ENCODE data around the gene ARHGAP44. TPM values are rescaled to one million over a fixed set of nuclear protein-coding genes. Genes with fewer than 3 reads are reported as not detected.

The ARHGAP44 gene
- total RNA-seq, 2 experiments from 2014 or later = not detected

DNA sequence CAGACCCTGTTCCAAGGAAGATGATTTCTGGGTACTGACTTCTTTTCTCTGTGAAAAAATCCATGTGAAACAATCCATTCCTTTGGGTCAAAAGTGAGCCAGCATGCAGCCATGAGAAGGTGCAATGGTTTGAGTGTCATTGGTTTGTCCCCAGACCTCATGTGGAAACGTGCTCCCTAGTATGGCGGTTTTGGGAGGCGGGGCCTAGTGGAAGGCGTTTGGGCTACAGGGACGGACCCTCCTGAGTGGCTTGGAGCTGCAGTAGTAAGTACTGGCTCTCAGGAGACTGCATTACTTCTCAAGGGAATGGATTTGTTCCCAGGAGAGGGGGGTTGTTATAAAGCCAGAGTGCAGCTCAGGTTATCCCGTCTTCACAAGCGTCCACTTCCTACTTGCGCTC is 209.2 kb downstream of the ARHGAP44 start:
- ATAC-seq (ENCODE audit: poor library complexity) (no peak), DNase-seq (no peak)
- CTCF ChIA-PET = no interaction called here
- H3K27me3 Mint-ChIP-seq = no peaks in the 10 kb centered on the region
- Histone ChIP-seq H3K4me3 (ENCODE audit: low read length) (no peak overlapping the region), H3K36me3 (ENCODE audit: insufficient read depth, low read length) (peaks cover 97% of the 10 kb centered on the region), H3K4me1 (ENCODE audit: insufficient read depth, low read length) (no peaks in the 10 kb centered on the region), H3K27ac (ENCODE audit: low read depth in 1 of 2, low read length in 2 of 2) (no peak overlapping the region), H3K9me3 (ENCODE audit: control insufficient read depth in 1 of 2, insufficient read depth in 1 of 2, low read length in 2 of 2) (no peaks in the 10 kb centered on the region), H3K27me3 (ENCODE audit: control insufficient read depth in 1 of 2, insufficient read depth in 2 of 2, low read length in 2 of 2) (no peaks in the 10 kb centered on the region)
- H3K9me3 Mint-ChIP-seq = no peaks in the 10 kb centered on the region
- H3K36me3 Mint-ChIP-seq (ENCODE audit: low read depth) = peaks cover 74% of the 10 kb centered on the region
- H3K4me1 Mint-ChIP-seq (ENCODE audit: low read depth) = no peaks in the 10 kb centered on the region
- H3K4me3 Mint-ChIP-seq = no peak overlapping the region
- intact Hi-C loops (cut with DNase I, micrococcal nuclease) = no loop called here
- no peak overlapping the region for H3K27ac Mint-ChIP-seq
- TF ChIP-seq, protein P1, sequence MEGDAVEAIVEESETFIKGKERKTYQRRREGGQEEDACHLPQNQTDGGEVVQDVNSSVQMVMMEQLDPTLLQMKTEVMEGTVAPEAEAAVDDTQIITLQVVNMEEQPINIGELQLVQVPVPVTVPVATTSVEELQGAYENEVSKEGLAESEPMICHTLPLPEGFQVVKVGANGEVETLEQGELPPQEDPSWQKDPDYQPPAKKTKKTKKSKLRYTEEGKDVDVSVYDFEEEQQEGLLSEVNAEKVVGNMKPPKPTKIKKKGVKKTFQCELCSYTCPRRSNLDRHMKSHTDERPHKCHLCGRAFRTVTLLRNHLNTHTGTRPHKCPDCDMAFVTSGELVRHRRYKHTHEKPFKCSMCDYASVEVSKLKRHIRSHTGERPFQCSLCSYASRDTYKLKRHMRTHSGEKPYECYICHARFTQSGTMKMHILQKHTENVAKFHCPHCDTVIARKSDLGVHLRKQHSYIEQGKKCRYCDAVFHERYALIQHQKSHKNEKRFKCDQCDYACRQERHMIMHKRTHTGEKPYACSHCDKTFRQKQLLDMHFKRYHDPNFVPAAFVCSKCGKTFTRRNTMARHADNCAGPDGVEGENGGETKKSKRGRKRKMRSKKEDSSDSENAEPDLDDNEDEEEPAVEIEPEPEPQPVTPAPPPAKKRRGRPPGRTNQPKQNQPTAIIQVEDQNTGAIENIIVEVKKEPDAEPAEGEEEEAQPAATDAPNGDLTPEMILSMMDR (IDR thresholded peaks at IDR 0.05) = no peak
- POLR2A ChIA-PET = no interaction called here

DNA sequence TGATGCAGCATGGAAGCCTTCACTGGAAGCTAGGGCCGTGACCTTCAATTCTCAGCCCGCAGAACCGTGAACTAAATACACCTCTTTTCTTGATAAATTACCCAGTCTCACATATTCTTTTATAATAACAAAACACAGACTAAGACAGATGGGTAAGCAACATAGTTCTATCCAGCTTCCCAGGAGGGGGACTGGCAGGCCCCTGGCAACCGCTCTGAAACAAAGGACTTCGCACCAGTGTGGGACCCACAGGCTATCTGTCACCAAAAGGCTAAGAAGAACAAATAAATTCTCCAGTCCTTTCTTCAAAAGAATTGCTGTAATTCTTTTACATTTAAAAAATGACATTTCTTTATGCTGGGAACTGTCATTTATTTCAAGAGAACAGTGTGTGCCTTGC is 209.6 kb downstream of the ARHGAP44 start:
- H3K4me1 Mint-ChIP-seq (ENCODE audit: low read depth) = peaks cover 3% of the 10 kb centered on the region
- H3K4me1 ChIP-seq (ENCODE audit: insufficient read depth, low read length) = no peaks in the 10 kb centered on the region
- POLR2A ChIA-PET = no interaction called here
- no peak overlapping the region for H3K4me3 Mint-ChIP-seq
- DNase-seq (no peak), ATAC-seq (ENCODE audit: poor library complexity) (no peak)
- peaks cover 74% of the 10 kb centered on the region for H3K36me3 Mint-ChIP-seq (ENCODE audit: low read depth)
- H3K4me3 ChIP-seq (ENCODE audit: low read length) = no peak overlapping the region
- CTCF ChIA-PET = no interaction called here
- H3K27ac Mint-ChIP-seq = no peak overlapping the region
- TF ChIP-seq, protein P1 (IDR thresholded peaks at IDR 0.05) = no peak
- intact Hi-C loops (cut with DNase I, micrococcal nuclease) = no loop called here
- H3K36me3 ChIP-seq (ENCODE audit: insufficient read depth, low read length) = peaks cover 98% of the 10 kb centered on the region
- H3K27me3 ChIP-seq (ENCODE audit: control insufficient read depth in 1 of 2, insufficient read depth in 2 of 2, low read length in 2 of 2) = no peaks in the 10 kb centered on the region
- no peaks in the 10 kb centered on the region for H3K9me3 ChIP-seq (ENCODE audit: control insufficient read depth in 1 of 2, insufficient read depth in 1 of 2, low read length in 2 of 2)
- H3K27me3 Mint-ChIP-seq = no peaks in the 10 kb centered on the region
- no peak overlapping the region for H3K27ac ChIP-seq (ENCODE audit: low read depth in 1 of 2, low read length in 2 of 2)
- no peaks in the 10 kb centered on the region for H3K9me3 Mint-ChIP-seq

DNA sequence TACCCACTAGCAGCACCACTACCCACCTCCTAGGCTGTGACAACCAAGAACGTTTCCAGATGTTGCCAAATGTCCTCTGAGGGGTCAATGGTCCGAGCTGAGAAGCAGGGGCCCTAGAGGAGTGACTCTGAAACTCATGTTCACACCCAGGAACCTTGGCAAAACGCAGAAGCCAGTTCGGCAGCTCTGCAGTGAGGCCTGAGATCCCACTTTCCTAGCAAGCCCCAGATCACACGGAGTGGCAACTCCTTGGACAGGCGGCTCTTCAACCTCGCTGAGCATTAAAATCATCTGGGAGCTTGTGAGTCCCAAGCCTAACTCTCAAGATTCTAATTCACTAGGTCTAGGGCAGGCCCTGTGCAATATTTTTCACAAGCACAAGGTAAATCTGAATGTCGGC is 211.3 kb downstream of the ARHGAP44 start:
- no peak overlapping the region for H3K27ac ChIP-seq (ENCODE audit: low read depth in 1 of 2, low read length in 2 of 2)
- no peaks in the 10 kb centered on the region for H3K9me3 ChIP-seq (ENCODE audit: control insufficient read depth in 1 of 2, insufficient read depth in 1 of 2, low read length in 2 of 2)
- Mint-ChIP-seq H3K4me1 (ENCODE audit: low read depth) (peaks cover 8% of the 10 kb centered on the region), H3K27me3 (no peaks in the 10 kb centered on the region), H3K36me3 (ENCODE audit: low read depth) (peaks cover 74% of the 10 kb centered on the region), H3K9me3 (no peaks in the 10 kb centered on the region), H3K27ac (no peak overlapping the region), H3K4me3 (no peak overlapping the region)
- TF ChIP-seq, protein P1 (IDR thresholded peaks at IDR 0.05) = no peak
- POLR2A ChIA-PET = no interaction called here
- H3K4me1 ChIP-seq (ENCODE audit: insufficient read depth, low read length) = no peaks in the 10 kb centered on the region
- no peak overlapping the region for H3K4me3 ChIP-seq (ENCODE audit: low read length)
- ATAC-seq (ENCODE audit: poor library complexity) (no peak), DNase-seq (no peak)
- no peaks in the 10 kb centered on the region for H3K27me3 ChIP-seq (ENCODE audit: control insufficient read depth in 1 of 2, insufficient read depth in 2 of 2, low read length in 2 of 2)
- intact Hi-C loops (cut with DNase I, micrococcal nuclease) = loop anchor here in 1 of 2 experiments (5.0 kb wide), 1 partner anchor 818 kb away; no protein-coding TSS in a partner anchor
- H3K36me3 ChIP-seq (ENCODE audit: insufficient read depth, low read length) = peaks cover 98% of the 10 kb centered on the region
- CTCF ChIA-PET = no interaction called here

Data from CD4-positive, alpha-beta T cell (primary cell).